GM12865 (cell line): Measurements from ENCODE around the gene HOXD11.

ENCODE experiments used
- DNase-seq: peaks from one replicate; pipeline ENCODE4 v3.0.0; 2010; ENCODE audit warnings: low read depth
- H3K4me3 ChIP-seq: 2 replicates; pipeline ENCODE4 v1.5.1; 2011; ENCODE audit warnings: mild to moderate bottlenecking, low read depth, low read length, control low read depth
- CTCF ChIP-seq: IDR thresholded peaks from 2 replicates; pipeline ENCODE4 v1.5.1; 2011; ENCODE audit warnings: low read length, control low read depth, low read depth, inconsistent platforms; ENCODE audit not compliant: insufficient read depth; ENCODE audit errors: missing control alignments

The HOXD11 gene

GRCh38 chr2:176103742-176104315 is 3.3 kb upstream of the HOXD11 start:
- no peak for TF ChIP-seq CTCF
- no peak overlapping the region for H3K4me3 ChIP-seq
- no peak for DNase-seq

- no peak for DNase-seq
- no peak for TF ChIP-seq CTCF
- no peak overlapping the region for H3K4me3 ChIP-seq
Measured at GRCh38 chr2:176104316-176105077, 2.6 kb upstream of the HOXD11 start.

GRCh38 chr2:176105078-176105729 is 1.9 kb upstream of the HOXD11 start:
- DNase-seq, result no peak
- TF ChIP-seq CTCF, result no peak

GRCh38 chr2:176105730-176106580 is 1.1 kb upstream of the HOXD11 start:
- DNase-seq, result no peak
- TF ChIP-seq CTCF, result no peak
- no peak overlapping the region for H3K4me3 ChIP-seq

More at GRCh38 chr2:176105078-176105729, 1.9 kb upstream of the HOXD11 start:
- no peak overlapping the region for H3K4me3 ChIP-seq

- H3K4me3 ChIP-seq, result no peak overlapping the region
- TF ChIP-seq CTCF, result no peak
- no peak for DNase-seq
Measured at GRCh38 chr2:176107731-176108181, 676 bp downstream of the HOXD11 start.

GRCh38 chr2:176109192-176109901 is 2.3 kb downstream of the HOXD11 start:
- TF ChIP-seq CTCF, result no peak
- DNase-seq, result no peak
- no peak overlapping the region for H3K4me3 ChIP-seq
